HUES64 (cell line): ENCODE results near the gene POP4.

Source experiments
- H3K27ac ChIP-seq: 2 replicates; pipeline ENCODE4 v1.7.0; 2013; ENCODE audit warnings: low read depth, low read length, inconsistent platforms
- H3K27me3 ChIP-seq: 2 replicates; pipeline ENCODE4 v1.6.1; 2013; ENCODE audit warnings: mild to moderate bottlenecking, low read length; ENCODE audit not compliant: insufficient read depth
- H3K36me3 ChIP-seq: 2 replicates; pipeline ENCODE4 v1.6.1; 2013; ENCODE audit warnings: mild to moderate bottlenecking, low read length; ENCODE audit not compliant: insufficient read depth
- H3K4me1 ChIP-seq: 2 replicates; pipeline ENCODE4 v1.6.1; 2013; ENCODE audit warnings: mild to moderate bottlenecking, low read length, moderate library complexity; ENCODE audit not compliant: insufficient read depth
- H3K4me3 ChIP-seq: 2 replicates; pipeline ENCODE4 v1.5.1; 2013; ENCODE audit warnings: mild to moderate bottlenecking, low read length, moderate library complexity
- H3K9ac ChIP-seq: 2 replicates; pipeline ENCODE4 v1.6.1; 2013; ENCODE audit warnings: mild to moderate bottlenecking, low read depth, low read length
- H3K9me3 ChIP-seq: 2 replicates; pipeline ENCODE4 v1.6.1; 2013; ENCODE audit warnings: low read depth, low read length; ENCODE audit not compliant: insufficient read depth
- WGBS: fragments of 150-250, 120-280 bp; methylation state at CpG from one replicate; pipeline ENCODE4 v1.1.7; 2013; ENCODE audit warnings: missing lambda C conversion rate; 5-methylcytosine and 5-hydroxymethylcytosine counted together

POP4 gene

GRCh38 chr19:29579308-29579910, 26.7 kb upstream of the POP4 start:
- H3K27me3 ChIP-seq, result no peaks in the 10 kb centered on the region
- H3K4me3 ChIP-seq, result no peak overlapping the region
- no peaks in the 10 kb centered on the region for H3K36me3 ChIP-seq
- peaks cover 19% of the 10 kb centered on the region for H3K4me1 ChIP-seq
- no peaks in the 10 kb centered on the region for H3K9me3 ChIP-seq
- H3K27ac ChIP-seq, result no peak overlapping the region
- WGBS, result 90% methylated on average over 6 of the region's 6 CpGs
- H3K9ac ChIP-seq, result no peak overlapping the region

GRCh38 chr19:29581398-29581797, 24.7 kb upstream of the POP4 start:
- no peaks in the 10 kb centered on the region for H3K9me3 ChIP-seq
- no peaks in the 10 kb centered on the region for H3K27me3 ChIP-seq
- no peak overlapping the region for H3K9ac ChIP-seq
- peaks cover 13% of the 10 kb centered on the region for H3K4me1 ChIP-seq
- no peak overlapping the region for H3K4me3 ChIP-seq
- no peak overlapping the region for H3K27ac ChIP-seq
- H3K36me3 ChIP-seq, result no peaks in the 10 kb centered on the region
- WGBS, result 100% methylated on average over 1 of the region's 1 CpG

GRCh38 chr19:29583196-29583999, 22.7 kb upstream of the POP4 start:
- H3K27ac ChIP-seq, result no peak overlapping the region
- H3K4me1 ChIP-seq, result peaks cover 4% of the 10 kb centered on the region; the same call in 1 of the 2 replicates
- H3K4me3 ChIP-seq, result no peak overlapping the region
- no peaks in the 10 kb centered on the region for H3K27me3 ChIP-seq
- no peak overlapping the region for H3K9ac ChIP-seq
- no peaks in the 10 kb centered on the region for H3K9me3 ChIP-seq
- no peaks in the 10 kb centered on the region for H3K36me3 ChIP-seq
- 71% methylated on average over 1 of the region's 1 CpG for WGBS

- Histone ChIP-seq H3K9me3 (no peaks in the 10 kb centered on the region), H3K4me1 (peaks cover 4% of the 10 kb centered on the region; the same call in 1 of the 2 replicates), H3K4me3 (no peak overlapping the region), H3K27me3 (peaks cover 5% of the 10 kb centered on the region; the same call in 1 of the 2 replicates), H3K9ac (no peak overlapping the region), H3K27ac (no peak overlapping the region), H3K36me3 (no peaks in the 10 kb centered on the region)
- 92% methylated on average over 2 of the region's 2 CpGs for WGBS
Measured at GRCh38 chr19:29586401-29586800, 19.7 kb upstream of the POP4 start.

- Histone ChIP-seq H3K9ac (no peak overlapping the region), H3K9me3 (no peaks in the 10 kb centered on the region), H3K27me3 (peaks cover 11% of the 10 kb centered on the region; the same call in 1 of the 2 replicates), H3K4me3 (no peak overlapping the region), H3K36me3 (no peaks in the 10 kb centered on the region), H3K27ac (no peak overlapping the region), H3K4me1 (peaks cover 4% of the 10 kb centered on the region; the same call in 1 of the 2 replicates)
- 83% methylated on average over 3 of the region's 3 CpGs for WGBS
Measured at GRCh38 chr19:29587059-29587458, 19.0 kb upstream of the POP4 start.

- Histone ChIP-seq H3K4me3 (no peak overlapping the region), H3K27ac (no peak overlapping the region), H3K9ac (no peak overlapping the region), H3K36me3 (no peaks in the 10 kb centered on the region), H3K9me3 (no peaks in the 10 kb centered on the region), H3K4me1 (peaks cover 4% of the 10 kb centered on the region; the same call in 1 of the 2 replicates), H3K27me3 (peaks cover 12% of the 10 kb centered on the region; the same call in 1 of the 2 replicates)
- WGBS, result 50% methylated on average over 1 of the region's 2 CpGs
Measured at GRCh38 chr19:29587518-29587986, 18.5 kb upstream of the POP4 start.

GRCh38 chr19:29588095-29588494, 18.0 kb upstream of the POP4 start:
- WGBS, result 93% methylated on average over 2 of the region's 2 CpGs
- peaks cover 12% of the 10 kb centered on the region; the same call in 1 of the 2 replicates for H3K27me3 ChIP-seq
- no peak overlapping the region for H3K9ac ChIP-seq
- peaks cover 4% of the 10 kb centered on the region; the same call in 1 of the 2 replicates for H3K4me1 ChIP-seq
- H3K9me3 ChIP-seq, result no peaks in the 10 kb centered on the region
- no peak overlapping the region for H3K4me3 ChIP-seq
- H3K27ac ChIP-seq, result no peak overlapping the region
- H3K36me3 ChIP-seq, result no peaks in the 10 kb centered on the region

- no peak overlapping the region for H3K9ac ChIP-seq
- H3K27ac ChIP-seq, result no peak overlapping the region
- WGBS, result 52% methylated on average over 5 of the region's 5 CpGs
- no peaks in the 10 kb centered on the region for H3K9me3 ChIP-seq
- H3K27me3 ChIP-seq, result peaks cover 24% of the 10 kb centered on the region; the same call in 1 of the 2 replicates
- H3K36me3 ChIP-seq, result no peaks in the 10 kb centered on the region
- peaks cover 2% of the 10 kb centered on the region; the same call in 1 of the 2 replicates for H3K4me1 ChIP-seq
- H3K4me3 ChIP-seq, result no peak overlapping the region
Measured at GRCh38 chr19:29590278-29590677, 15.8 kb upstream of the POP4 start.

GRCh38 chr19:29591670-29592069, 14.4 kb upstream of the POP4 start:
- 96% methylated on average over 3 of the region's 3 CpGs for WGBS
- peaks cover 16% of the 10 kb centered on the region for H3K4me1 ChIP-seq
- peaks cover 28% of the 10 kb centered on the region for H3K27me3 ChIP-seq
- H3K4me3 ChIP-seq, result no peak overlapping the region
- H3K9ac ChIP-seq, result no peak overlapping the region
- H3K27ac ChIP-seq, result no peak overlapping the region
- no peaks in the 10 kb centered on the region for H3K9me3 ChIP-seq
- no peaks in the 10 kb centered on the region for H3K36me3 ChIP-seq

- Histone ChIP-seq H3K27ac (no peak overlapping the region), H3K9me3 (no peaks in the 10 kb centered on the region), H3K9ac (no peak overlapping the region), H3K27me3 (peaks cover 33% of the 10 kb centered on the region), H3K4me1 (peaks cover 20% of the 10 kb centered on the region), H3K36me3 (no peaks in the 10 kb centered on the region), H3K4me3 (no peak overlapping the region)
- whole genome bisulfite sequencing, result 95% methylated on average over 6 of the region's 6 CpGs
Measured at GRCh38 chr19:29593869-29594268, 12.2 kb upstream of the POP4 start.

- 19% methylated on average over 10 of the region's 10 CpGs for WGBS
- Histone ChIP-seq H3K4me3 (no peak overlapping the region), H3K9ac (no peak overlapping the region), H3K27me3 (peaks cover 30% of the 10 kb centered on the region), H3K36me3 (no peaks in the 10 kb centered on the region), H3K4me1 (peaks cover 20% of the 10 kb centered on the region), H3K9me3 (no peaks in the 10 kb centered on the region), H3K27ac (no peak overlapping the region)
Measured at GRCh38 chr19:29596080-29596727, 9.9 kb upstream of the POP4 start.
